ENCODE measurements around the gene CBLC.

CBLC gene

DNA sequence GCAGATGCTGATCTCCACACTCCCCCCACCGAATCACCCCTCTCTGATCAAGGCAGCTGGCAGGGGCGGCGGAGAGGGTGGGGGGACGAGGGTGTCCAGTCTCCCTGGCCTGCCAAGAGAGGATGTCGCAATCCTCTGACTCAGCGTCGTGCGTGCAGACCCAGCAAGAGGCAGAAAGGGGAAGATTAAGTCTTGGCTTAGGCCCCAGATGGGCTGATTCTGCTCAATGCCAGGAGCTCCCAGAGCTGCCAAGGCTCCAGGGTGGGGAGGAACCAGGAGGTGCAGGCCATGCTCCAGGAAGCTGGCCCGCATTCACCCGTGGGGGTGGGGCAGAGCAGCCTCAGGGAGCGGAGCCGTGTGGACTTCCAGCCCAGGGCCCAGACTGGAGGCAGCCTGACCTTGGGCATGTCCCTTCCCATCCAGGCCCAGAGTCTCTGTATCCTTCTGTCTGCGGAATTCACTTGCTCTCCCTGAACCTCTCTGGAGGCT lies 35.8 kb upstream of the CBLC start:
- no peak for DNase-seq (ENCODE audit: low read depth, low spot score)
- peaks cover 18% of the 10 kb centered on the region for H3K4me1 ChIP-seq (ENCODE audit: insufficient read depth, insufficient read length)
- H3K9ac ChIP-seq (ENCODE audit: insufficient read length, low read depth) = peak overlapping the region; percentile 76
- no peaks in the 10 kb centered on the region for H3K36me3 ChIP-seq (ENCODE audit: insufficient read depth, insufficient read length, low read length)
- no peak overlapping the region for H3K4me3 ChIP-seq (ENCODE audit: insufficient read length, low read depth)
- TF ChIP-seq SUZ12 (IDR thresholded peaks at IDR 0.05; ENCODE audit: extremely low read depth, insufficient read depth, insufficient read length) = no peak
- TF ChIP-seq ZNF274 (IDR thresholded peaks at IDR 0.05; ENCODE audit: low read depth, low read length) = no peak
- no peak for TF ChIP-seq YY1 (IDR thresholded peaks at IDR 0.05; ENCODE audit: insufficient read depth, insufficient read length)
- no peaks in the 10 kb centered on the region for H3K9me3 ChIP-seq (ENCODE audit: insufficient read depth, low read length)
- peaks cover 15% of the 10 kb centered on the region for H3K27me3 ChIP-seq (ENCODE audit: insufficient read depth, insufficient read length)

DNA sequence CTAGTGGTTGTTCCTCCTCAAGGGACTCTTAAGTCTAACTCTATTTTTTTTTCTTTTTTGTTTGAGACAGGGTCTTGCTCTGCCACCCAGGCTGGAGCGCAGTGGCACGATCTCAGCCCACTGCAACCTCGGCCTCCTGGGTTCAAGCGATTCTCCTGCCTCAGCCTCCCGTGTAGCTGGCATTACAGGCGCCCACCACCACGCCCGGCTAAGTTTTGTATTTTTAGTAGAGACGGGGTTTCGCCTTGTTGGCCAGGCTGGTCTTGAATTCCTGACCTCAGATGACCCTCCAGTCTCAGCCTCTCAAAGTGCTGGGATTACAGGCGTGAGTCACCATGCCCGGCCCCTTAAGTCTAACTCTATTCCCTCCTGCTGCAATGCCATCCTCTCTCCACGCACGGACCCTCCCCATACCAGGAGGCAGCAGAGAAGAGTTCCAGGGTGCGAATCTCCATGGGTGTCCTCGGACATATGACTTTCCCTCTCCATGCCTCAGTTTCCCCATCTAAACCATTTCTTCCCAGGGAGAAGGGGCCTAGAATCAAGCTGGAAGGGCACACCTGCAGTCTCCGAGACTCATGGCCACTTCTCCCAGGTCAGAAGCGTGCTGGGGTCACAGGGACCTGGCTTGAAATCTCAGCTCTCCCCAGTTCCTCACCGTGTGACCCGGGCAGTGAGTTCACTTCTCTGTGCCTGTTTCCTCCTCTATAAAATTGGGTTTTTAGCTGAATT lies 35.2 kb upstream of the CBLC start:
- Histone ChIP-seq H3K36me3 (ENCODE audit: insufficient read depth, insufficient read length, low read length) (no peaks in the 10 kb centered on the region), H3K4me3 (ENCODE audit: insufficient read length, low read depth) (no peak overlapping the region), H3K4me1 (ENCODE audit: insufficient read depth, insufficient read length) (peaks cover 15% of the 10 kb centered on the region), H3K27me3 (ENCODE audit: insufficient read depth, insufficient read length) (peaks cover 19% of the 10 kb centered on the region), H3K9ac (ENCODE audit: insufficient read length, low read depth) (peak overlapping the region; percentile 76), H3K9me3 (ENCODE audit: insufficient read depth, low read length) (no peaks in the 10 kb centered on the region)
- no peak for DNase-seq (ENCODE audit: low read depth, low spot score)
- TF ChIP-seq YY1 (IDR thresholded peaks at IDR 0.05; ENCODE audit: insufficient read depth, insufficient read length) = no peak
- TF ChIP-seq ZNF274 (IDR thresholded peaks at IDR 0.05; ENCODE audit: low read depth, low read length) = no peak
- no peak for TF ChIP-seq SUZ12 (IDR thresholded peaks at IDR 0.05; ENCODE audit: extremely low read depth, insufficient read depth, insufficient read length)

DNA sequence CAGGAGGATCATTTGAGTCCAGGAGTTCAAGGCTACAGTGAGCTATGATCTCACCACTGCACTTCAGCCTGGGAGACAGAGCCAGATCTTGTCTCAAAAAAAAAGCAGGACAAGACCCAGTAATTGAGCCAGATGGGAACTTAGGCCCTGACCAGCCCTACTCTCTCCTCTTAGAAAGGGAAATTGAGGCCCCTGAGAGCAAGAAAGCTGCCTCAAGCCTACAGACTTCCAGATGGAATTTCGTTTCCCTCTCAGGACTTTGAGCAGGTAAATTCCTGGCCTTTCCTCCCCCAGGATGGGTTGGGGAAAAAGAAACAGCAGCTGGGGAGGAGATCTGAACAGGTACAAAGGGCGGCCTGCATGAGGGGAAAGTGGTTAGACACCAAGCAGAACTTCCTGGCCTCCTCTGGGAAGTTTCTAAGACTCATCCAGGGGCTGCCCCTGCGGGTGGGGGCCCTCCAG lies 32.8 kb upstream of the CBLC start:
- Histone ChIP-seq H3K9ac (ENCODE audit: insufficient read length, low read depth) (peak overlapping the region; percentile 36), H3K4me3 (ENCODE audit: insufficient read length, low read depth) (no peak overlapping the region), H3K4me1 (ENCODE audit: insufficient read depth, insufficient read length) (peaks cover 8% of the 10 kb centered on the region), H3K36me3 (ENCODE audit: insufficient read depth, insufficient read length, low read length) (no peaks in the 10 kb centered on the region), H3K27me3 (ENCODE audit: insufficient read depth, insufficient read length) (peaks cover 30% of the 10 kb centered on the region), H3K9me3 (ENCODE audit: insufficient read depth, low read length) (no peaks in the 10 kb centered on the region)
- TF ChIP-seq YY1 (IDR thresholded peaks at IDR 0.05; ENCODE audit: insufficient read depth, insufficient read length) (no peak), ZNF274 (IDR thresholded peaks at IDR 0.05; ENCODE audit: low read depth, low read length) (no peak), SUZ12 (IDR thresholded peaks at IDR 0.05; ENCODE audit: extremely low read depth, insufficient read depth, insufficient read length) (no peak)
- no peak for DNase-seq (ENCODE audit: low read depth, low spot score)

DNA sequence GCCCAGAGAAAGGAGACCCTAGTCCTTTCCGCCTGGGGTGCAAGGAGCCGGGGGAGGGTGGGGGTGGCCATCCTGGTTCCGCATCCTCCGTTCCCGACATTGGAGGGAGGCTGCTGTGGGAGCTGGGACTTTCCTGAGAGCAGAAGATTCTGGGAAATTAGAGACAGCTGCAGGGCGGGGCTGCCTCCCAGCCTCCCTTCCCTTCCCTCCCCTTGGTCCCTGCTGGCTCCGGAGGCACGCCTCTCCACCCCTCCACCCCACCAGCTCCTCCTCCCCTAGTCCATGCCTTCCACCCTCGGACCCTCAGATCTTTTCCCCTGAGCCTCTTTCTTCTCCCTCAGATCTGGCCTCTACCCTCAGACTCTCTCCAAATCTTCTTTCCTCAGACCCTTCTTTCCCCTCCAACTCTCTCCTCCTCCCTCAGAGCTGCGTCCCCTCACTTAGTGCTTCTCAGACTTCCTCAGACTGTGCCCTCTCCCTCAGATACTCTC lies 32.3 kb upstream of the CBLC start:
- TF ChIP-seq YY1 (IDR thresholded peaks at IDR 0.05; ENCODE audit: insufficient read depth, insufficient read length) = no peak
- TF ChIP-seq SUZ12 (IDR thresholded peaks at IDR 0.05; ENCODE audit: extremely low read depth, insufficient read depth, insufficient read length) = no peak
- TF ChIP-seq ZNF274 (IDR thresholded peaks at IDR 0.05; ENCODE audit: low read depth, low read length) = no peak
- DNase-seq (ENCODE audit: low read depth, low spot score) = no peak
- H3K9ac ChIP-seq (ENCODE audit: insufficient read length, low read depth) = peak overlapping the region; percentile 36

DNA sequence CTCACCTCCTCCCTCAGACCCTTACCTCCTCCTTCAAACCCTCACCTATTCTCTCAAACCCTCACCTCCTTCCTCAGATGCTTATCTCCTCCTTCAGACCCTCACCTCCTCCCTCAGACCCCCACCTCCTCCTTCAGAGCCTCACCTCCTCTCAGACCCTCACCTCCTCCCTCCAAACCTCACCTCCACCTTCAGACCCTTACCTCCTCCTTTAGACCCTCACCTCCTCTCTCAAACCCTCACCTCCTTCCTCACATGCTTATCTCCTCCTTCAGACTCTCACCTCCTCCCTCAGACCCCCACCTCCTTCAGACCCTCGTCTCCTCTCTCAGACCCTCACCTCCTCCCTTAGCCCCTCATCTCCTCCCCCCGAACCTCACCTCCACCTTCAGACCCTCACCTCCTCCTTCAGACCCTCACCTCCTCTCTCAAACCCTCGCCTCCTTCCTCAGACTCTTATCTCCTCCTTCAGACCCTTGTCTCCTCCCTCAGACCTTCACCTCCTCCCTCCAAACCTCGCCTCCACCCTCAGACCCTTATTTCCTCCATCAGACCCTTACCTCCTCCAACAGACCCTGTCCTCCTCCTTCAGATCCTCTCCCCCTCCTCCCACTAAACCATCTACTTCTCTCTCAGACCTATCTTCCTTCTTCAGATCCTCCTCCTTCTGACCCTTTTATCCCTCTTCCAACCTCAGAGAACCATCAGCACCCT lies 31.6 kb upstream of the CBLC start:
- Histone ChIP-seq H3K4me1 (ENCODE audit: insufficient read depth, insufficient read length) (peaks cover 8% of the 10 kb centered on the region), H3K27me3 (ENCODE audit: insufficient read depth, insufficient read length) (peaks cover 36% of the 10 kb centered on the region), H3K9me3 (ENCODE audit: insufficient read depth, low read length) (no peaks in the 10 kb centered on the region), H3K36me3 (ENCODE audit: insufficient read depth, insufficient read length, low read length) (peaks cover 4% of the 10 kb centered on the region), H3K4me3 (ENCODE audit: insufficient read length, low read depth) (no peak overlapping the region), H3K9ac (ENCODE audit: insufficient read length, low read depth) (no peak overlapping the region)
- no peak for DNase-seq (ENCODE audit: low read depth, low spot score)
- no peak for TF ChIP-seq ZNF274 (IDR thresholded peaks at IDR 0.05; ENCODE audit: low read depth, low read length)
- TF ChIP-seq YY1 (IDR thresholded peaks at IDR 0.05; ENCODE audit: insufficient read depth, insufficient read length) = no peak
- TF ChIP-seq SUZ12 (IDR thresholded peaks at IDR 0.05; ENCODE audit: extremely low read depth, insufficient read depth, insufficient read length) = no peak

More for the DNA sequence above, 32.3 kb upstream of the CBLC start:
- no peaks in the 10 kb centered on the region for H3K36me3 ChIP-seq (ENCODE audit: insufficient read depth, insufficient read length, low read length)
- peaks cover 31% of the 10 kb centered on the region for H3K27me3 ChIP-seq (ENCODE audit: insufficient read depth, insufficient read length)
- no peaks in the 10 kb centered on the region for H3K9me3 ChIP-seq (ENCODE audit: insufficient read depth, low read length)
- peaks cover 8% of the 10 kb centered on the region for H3K4me1 ChIP-seq (ENCODE audit: insufficient read depth, insufficient read length)
- H3K4me3 ChIP-seq (ENCODE audit: insufficient read length, low read depth) = no peak overlapping the region

DNA sequence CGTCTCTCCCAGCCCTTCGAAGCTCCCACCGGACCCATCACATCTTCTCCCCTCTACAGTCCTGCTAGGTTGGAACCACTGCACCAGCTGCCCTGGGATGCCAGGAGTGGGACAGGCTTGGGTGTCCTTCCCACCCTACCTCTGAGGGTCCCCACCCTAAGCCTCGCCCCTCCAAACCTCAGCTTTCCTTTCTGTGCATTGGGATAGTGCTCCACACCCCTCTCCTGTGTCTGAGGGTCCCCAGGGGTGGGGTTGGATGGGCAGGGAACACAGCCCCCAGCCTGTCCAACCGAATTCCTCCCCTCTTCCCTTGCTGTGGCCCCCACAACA lies 31.1 kb upstream of the CBLC start:
- peaks cover 39% of the 10 kb centered on the region for H3K27me3 ChIP-seq (ENCODE audit: insufficient read depth, insufficient read length)
- H3K4me3 ChIP-seq (ENCODE audit: insufficient read length, low read depth) = no peak overlapping the region
- TF ChIP-seq SUZ12 (IDR thresholded peaks at IDR 0.05; ENCODE audit: extremely low read depth, insufficient read depth, insufficient read length) (no peak), ZNF274 (IDR thresholded peaks at IDR 0.05; ENCODE audit: low read depth, low read length) (no peak), YY1 (IDR thresholded peaks at IDR 0.05; ENCODE audit: insufficient read depth, insufficient read length) (no peak)
- H3K36me3 ChIP-seq (ENCODE audit: insufficient read depth, insufficient read length, low read length) = peaks cover 7% of the 10 kb centered on the region
- no peak overlapping the region for H3K9ac ChIP-seq (ENCODE audit: insufficient read length, low read depth)
- H3K9me3 ChIP-seq (ENCODE audit: insufficient read depth, low read length) = no peaks in the 10 kb centered on the region
- no peak for DNase-seq (ENCODE audit: low read depth, low spot score)
- H3K4me1 ChIP-seq (ENCODE audit: insufficient read depth, insufficient read length) = peaks cover 10% of the 10 kb centered on the region

Data from NT2/D1 (cell line).